GM13976 (cell line): ENCODE measurements around the gene RPH3AL.

Source experiments
- DNase-seq: peaks from one replicate; pipeline ENCODE4 v3.0.0; 2012; ENCODE audit warnings: low spot score
- CTCF ChIP-seq: IDR thresholded peaks from 2 replicates; pipeline ENCODE4 v1.5.1; 2012; ENCODE audit warnings: borderline replicate concordance, mild to moderate bottlenecking; ENCODE audit not compliant: insufficient read depth; ENCODE audit errors: extremely low read depth, missing control alignments, control extremely low read depth
- in situ Hi-C: fragments of 300-500 bp; cut with MboI; formaldehyde crosslinking; loops from one replicate; pipeline ENCODE4 v1.12.0; 2022; ENCODE audit warnings: low sequenced_read_pairs, mixed read lengths, inconsistent platforms; ENCODE audit not compliant: unreplicated experiment

The RPH3AL gene

GRCh38 chr17:325270-326009, 27.2 kb downstream of the RPH3AL start:
- in situ Hi-C loops, result no loop called here
- TF ChIP-seq CTCF, result no peak

DNA sequence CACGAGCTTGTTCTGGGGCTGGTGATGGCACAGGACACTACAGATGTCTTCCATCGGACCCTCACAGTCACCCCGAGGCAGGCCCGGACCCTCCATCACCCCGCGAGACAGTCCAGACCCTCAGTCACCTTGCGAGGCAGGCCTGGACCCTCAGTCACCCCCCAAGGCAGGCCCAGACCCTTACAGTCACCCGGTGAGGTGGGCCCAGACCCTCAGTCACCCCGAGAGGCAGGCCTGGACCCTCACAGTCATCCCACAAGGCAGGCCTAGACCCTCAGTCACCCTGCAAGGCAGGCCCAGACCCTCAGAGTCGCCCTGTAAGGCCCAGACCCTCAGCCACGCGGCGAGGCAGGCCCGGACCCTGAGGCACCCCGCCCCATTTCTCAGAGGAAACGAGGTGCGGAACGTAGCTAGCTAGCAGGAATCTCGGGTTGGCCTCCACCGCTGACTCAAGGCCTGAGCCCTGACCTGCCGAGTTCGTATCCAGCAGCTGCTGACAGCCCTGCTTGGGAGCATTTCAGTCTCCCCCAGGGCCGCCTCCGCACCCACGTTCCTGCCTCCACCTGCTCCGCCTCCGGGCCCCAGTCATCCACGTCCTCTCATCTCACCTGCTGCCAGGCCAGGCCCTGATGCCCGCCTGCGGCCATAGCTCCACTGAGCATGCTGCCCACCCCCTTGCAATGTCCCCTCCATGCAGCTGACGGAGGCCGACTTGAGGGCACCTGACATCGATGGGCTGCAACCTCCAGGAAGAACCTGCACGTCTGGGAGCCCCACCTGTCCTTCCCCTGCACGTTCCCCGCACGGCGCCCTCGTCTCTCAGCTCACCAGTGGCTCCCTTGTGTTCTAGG, 28.7 kb downstream of the RPH3AL start:
- DNase-seq, result no peak
- in situ Hi-C loops, result no loop called here
- no peak for TF ChIP-seq CTCF

More at GRCh38 chr17:325270-326009, 27.2 kb downstream of the RPH3AL start:
- DNase-seq, result no peak

- in situ Hi-C loops, result no loop called here
- DNase-seq, result no peak
- no peak for TF ChIP-seq CTCF
Observed at GRCh38 chr17:323181-323580, 29.4 kb downstream of the RPH3AL start.

- in situ Hi-C loops, result no loop called here
- no peak for TF ChIP-seq CTCF
- DNase-seq, result no peak
Observed at GRCh38 chr17:322006-322780, 30.4 kb downstream of the RPH3AL start.

DNA sequence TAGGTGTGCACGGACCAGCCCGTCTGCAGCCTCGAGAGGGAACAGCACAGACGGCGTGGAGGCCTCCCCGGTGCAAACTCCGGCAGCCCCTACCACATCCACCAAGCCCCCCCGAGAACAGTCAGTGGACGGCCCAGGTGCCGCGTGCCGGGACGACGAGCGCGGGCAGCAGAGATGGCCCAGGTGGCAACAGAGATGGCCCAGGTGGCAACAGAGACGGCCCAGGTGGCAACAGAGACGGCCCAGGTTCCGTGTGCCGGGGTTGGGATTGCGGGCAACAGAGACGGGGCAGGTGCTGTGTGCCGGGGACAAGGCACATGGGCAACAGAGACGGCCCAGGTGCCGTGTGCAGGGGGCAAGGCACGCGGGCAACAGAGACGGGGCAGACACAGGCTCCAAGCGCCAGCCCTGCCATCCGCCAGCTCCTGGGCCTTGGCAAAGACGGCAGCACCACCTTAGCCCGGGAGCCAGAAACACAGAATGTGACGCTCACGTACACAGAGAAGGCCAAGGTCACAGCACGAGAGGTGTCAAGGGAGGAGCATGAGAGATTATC, 31.1 kb downstream of the RPH3AL start:
- no peak for TF ChIP-seq CTCF
- no peak for DNase-seq
- in situ Hi-C loops, result no loop called here

- in situ Hi-C loops, result no loop called here
- no peak for TF ChIP-seq CTCF
- no peak for DNase-seq
Observed at GRCh38 chr17:320809-321385, 31.7 kb downstream of the RPH3AL start.
